GM21786 (cell line): ENCODE results near the gene SPACA5.
"Not testable (repeated sequence)": the region's sequence is repeated elsewhere in the genome, so short reads cannot be mapped to it uniquely, and the experiment has no call there.

ENCODE experiments used
- ATAC-seq: cut with Tn5 transposase; IDR thresholded peaks from one replicate; pipeline ENCODE4 v1.9.1; 2021; ENCODE audit not compliant: unreplicated experiment

The SPACA5 gene

GRCh38 chrX:48021026-48021900 lies 14.5 kb downstream of the SPACA5 start:
- peak; percentile 54 for ATAC-seq

GRCh38 chrX:48022100-48022499 lies 15.3 kb downstream of the SPACA5 start:
- ATAC-seq = no peak

GRCh38 chrX:48022738-48023137 lies 15.9 kb downstream of the SPACA5 start:
- no peak for ATAC-seq

- ATAC-seq = no peak
Measured at GRCh38 chrX:48025561-48025960, 18.8 kb downstream of the SPACA5 start.

GRCh38 chrX:48027545-48027944 lies 20.8 kb downstream of the SPACA5 start:
- ATAC-seq = not testable (repeated sequence)

DNA sequence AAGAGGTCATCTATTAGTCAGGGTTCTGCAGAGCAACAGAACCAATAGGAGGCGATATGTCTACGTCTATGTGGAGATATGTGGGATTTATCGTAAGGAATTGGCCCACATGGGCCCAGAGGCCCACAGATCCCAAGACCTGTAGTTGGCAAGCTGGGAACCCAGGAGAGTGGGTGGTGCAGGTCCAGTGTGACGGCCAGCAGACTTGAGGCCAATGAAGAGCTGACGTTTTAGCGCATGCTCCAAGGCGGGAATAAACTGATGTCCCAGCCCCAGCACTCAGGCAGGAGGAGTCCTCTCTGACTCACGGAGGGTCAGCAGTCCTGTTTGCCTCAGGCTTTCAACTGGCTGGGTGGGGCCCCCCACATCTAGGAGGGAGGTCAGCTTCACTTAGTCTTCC lies 21.3 kb downstream of the SPACA5 start:
- no peak for ATAC-seq

GRCh38 chrX:48030237-48030636 lies 23.4 kb downstream of the SPACA5 start:
- ATAC-seq = no peak

GRCh38 chrX:48030641-48031173 lies 23.9 kb downstream of the SPACA5 start:
- ATAC-seq = not testable (repeated sequence)

DNA sequence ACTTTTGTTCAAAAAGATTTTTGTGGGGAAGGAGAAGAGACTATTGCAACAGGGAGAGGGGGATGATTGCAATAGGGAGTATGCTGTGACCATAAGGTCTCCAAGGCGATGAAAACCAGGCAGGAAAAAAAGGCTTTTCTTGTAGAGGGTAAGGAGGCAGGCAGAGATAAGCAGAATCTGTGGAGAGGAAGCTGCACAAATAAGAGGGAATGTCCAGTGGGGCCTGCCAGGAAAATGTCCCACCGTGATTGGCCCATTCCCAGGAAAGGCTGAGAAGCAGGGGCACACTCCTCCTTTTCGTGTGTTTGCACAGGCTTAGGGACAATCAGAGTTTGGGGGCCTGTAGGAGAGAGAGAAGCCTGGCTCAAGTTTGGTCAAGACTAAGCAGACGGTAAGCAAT lies 29.1 kb downstream of the SPACA5 start:
- ATAC-seq = no peak

GRCh38 chrX:48043056-48043455 lies 36.3 kb downstream of the SPACA5 start:
- no peak for ATAC-seq

DNA sequence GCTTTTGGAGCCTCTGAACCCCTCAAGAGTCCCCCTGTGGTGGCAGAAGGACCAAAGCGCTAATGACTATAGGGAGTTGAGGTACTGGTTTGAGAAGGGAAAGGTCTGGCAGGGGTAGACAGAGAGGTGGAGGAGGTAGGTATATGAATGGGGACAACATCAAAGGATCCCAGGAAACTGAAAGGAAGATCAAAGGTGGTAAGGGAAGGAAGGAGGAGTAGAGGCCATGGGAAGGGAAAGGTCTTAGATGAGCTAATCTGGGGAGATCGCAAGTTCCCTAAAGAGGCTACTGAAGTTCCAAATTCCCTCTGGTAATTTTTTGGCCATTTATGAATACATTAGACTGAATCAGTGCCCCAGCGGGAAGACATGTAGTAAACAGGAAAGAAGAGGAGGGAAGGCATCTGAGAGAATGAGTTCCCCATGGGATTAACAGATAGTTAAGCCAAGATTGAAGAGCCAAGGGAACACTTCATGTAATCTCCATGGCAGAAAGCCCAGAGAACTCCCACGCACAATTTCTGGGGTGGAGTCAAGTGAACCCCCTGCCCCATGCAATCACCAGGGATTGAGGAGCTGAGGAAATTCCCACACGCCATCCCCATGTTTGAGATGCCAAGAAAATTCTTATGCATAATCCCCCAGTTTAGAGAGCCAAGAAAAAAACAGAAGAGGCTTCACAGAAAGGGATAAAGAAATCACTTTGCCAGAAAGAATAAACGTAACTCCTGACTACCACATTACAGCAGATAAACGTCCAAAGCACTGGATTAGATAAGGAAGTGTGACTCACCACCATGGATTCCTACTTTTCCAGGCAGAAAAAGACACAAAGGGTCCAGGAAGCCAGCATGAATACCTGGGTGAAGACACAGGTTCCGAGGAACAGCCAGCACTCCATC lies 38.9 kb downstream of the SPACA5 start:
- ATAC-seq = no peak

DNA sequence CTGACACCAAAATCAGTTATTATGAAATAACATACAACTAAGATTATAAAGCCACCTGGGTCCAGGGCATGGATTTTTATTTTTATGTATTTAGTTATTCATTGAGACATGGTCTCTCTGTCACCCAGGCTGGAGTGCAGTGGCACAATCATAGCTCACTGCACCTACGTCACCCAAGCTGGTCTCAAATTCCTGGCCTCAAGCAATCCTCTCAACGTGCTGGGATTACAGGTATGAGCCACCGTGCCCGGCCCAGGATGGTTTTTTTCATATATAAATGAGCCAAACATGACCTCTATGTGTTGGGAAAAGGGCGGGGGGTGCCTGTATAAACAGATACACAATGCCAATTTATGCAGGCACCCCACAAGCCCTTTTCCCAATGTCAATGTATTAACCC lies 40.1 kb downstream of the SPACA5 start:
- ATAC-seq = no peak

GRCh38 chrX:48058621-48059295 lies 52.0 kb downstream of the SPACA5 start:
- ATAC-seq = no peak

GRCh38 chrX:48059296-48059639 lies 52.5 kb downstream of the SPACA5 start:
- no peak for ATAC-seq
